BJ (cell line): Measurements from ENCODE around the gene MTHFD2L. TPM values are rescaled to one million over a fixed set of nuclear protein-coding genes. Genes with fewer than 3 reads are reported as not detected.

Experiments
- CTCF ChIA-PET: fragments of 350-600 bp; formaldehyde crosslinking; extraction: SDS; loops from one replicate; lab custom pipeline; 2021; ENCODE audit warnings: antibody characterized with exemption, inconsistent platforms; lab: Yijun Ruan, JAX
- POLR2A ChIA-PET: fragments of 300-600 bp; sonication (Branson Sonifier 250); formaldehyde crosslinking; extraction: SDS; loops from one replicate; lab custom pipeline; 2021; ENCODE audit warnings: antibody characterized with exemption; lab: Charles Lee
- DNase-seq: peaks from one replicate; pipeline ENCODE4 v3.0.0-alpha.2; 2011; ENCODE audit warnings: low read depth
- H3K27me3 ChIP-seq: 2 replicates; pipeline ENCODE4 v1.6.0; 2011; ENCODE audit warnings: low read length; ENCODE audit not compliant: control insufficient read depth, insufficient read depth
- H3K36me3 ChIP-seq: 2 replicates; pipeline ENCODE4 v1.5.1; 2011; ENCODE audit warnings: low read length; ENCODE audit not compliant: control insufficient read depth, insufficient read depth
- H3K4me3 ChIP-seq: 2 replicates; pipeline ENCODE4 v1.5.1; 2011; ENCODE audit warnings: low read depth, mild to moderate bottlenecking, control low read depth, low read length
- polyA plus RNA-seq: library from polyadenylated mRNA; depleted of rRNA; stranded (reverse); fragments of >200 nt; gene quantifications from 2 replicates; pipeline ENCODE4 v1.2.3, GENCODE V29; 2011
- TF ChIP-seq, protein P1 (sequence below): IDR thresholded peaks from 2 replicates; pipeline ENCODE4 v1.5.1; 2011; ENCODE audit warnings: low read depth, mild to moderate bottlenecking, control low read depth, inconsistent platforms, low read length, moderate library complexity; ENCODE audit not compliant: insufficient read depth

Gene MTHFD2L
- polyA plus RNA-seq, 1 experiment = 1.7 TPM

DNA sequence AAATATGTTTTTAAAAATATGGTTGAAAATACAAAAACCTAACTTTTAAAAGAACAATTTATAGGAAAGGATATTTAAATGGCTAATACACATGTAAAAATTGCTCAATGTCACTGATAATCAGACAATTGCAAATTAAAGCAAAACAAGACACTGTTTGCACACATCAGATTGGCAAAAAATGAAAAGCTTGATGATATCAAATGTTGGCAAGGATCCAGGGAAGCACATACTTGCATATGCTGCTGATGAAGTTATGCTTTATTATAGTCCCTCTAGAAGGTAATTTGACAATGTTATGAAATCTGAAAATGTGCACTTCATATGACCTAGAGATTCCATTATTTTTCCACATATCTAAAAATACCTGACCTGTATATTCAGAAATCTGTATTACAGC is 104.6 kb downstream of the MTHFD2L start:
- TF ChIP-seq, protein P1, sequence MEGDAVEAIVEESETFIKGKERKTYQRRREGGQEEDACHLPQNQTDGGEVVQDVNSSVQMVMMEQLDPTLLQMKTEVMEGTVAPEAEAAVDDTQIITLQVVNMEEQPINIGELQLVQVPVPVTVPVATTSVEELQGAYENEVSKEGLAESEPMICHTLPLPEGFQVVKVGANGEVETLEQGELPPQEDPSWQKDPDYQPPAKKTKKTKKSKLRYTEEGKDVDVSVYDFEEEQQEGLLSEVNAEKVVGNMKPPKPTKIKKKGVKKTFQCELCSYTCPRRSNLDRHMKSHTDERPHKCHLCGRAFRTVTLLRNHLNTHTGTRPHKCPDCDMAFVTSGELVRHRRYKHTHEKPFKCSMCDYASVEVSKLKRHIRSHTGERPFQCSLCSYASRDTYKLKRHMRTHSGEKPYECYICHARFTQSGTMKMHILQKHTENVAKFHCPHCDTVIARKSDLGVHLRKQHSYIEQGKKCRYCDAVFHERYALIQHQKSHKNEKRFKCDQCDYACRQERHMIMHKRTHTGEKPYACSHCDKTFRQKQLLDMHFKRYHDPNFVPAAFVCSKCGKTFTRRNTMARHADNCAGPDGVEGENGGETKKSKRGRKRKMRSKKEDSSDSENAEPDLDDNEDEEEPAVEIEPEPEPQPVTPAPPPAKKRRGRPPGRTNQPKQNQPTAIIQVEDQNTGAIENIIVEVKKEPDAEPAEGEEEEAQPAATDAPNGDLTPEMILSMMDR = no peak
- POLR2A ChIA-PET = no interaction called here
- DNase-seq = no peak
- CTCF ChIA-PET = interaction anchor here (1.6 kb wide), 1 partner anchor 33 kb away, joined by 3 read pairs; no protein-coding TSS in a partner anchor
- Histone ChIP-seq H3K27me3 (no peaks in the 10 kb centered on the region), H3K4me3 (no peak overlapping the region), H3K36me3 (no peaks in the 10 kb centered on the region)

DNA sequence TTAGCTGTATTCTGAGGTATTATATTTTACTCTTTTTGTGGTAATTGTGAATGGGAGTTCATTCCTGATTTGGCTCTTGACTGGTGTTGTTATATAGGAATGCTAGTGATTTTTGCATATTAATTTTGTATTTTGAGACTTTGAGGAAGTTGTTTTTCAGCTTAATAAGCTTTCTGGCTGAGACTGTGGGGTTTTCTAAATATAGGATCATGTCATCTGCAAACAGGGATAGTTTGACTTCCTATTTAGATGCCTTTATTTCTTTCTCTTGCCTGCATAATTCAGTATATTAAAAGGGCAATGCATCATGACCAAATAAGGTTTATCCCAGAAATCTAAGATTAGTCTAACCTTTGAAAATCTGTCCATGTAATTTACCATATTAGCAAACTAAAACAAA is 105.6 kb downstream of the MTHFD2L start:
- H3K36me3 ChIP-seq = no peaks in the 10 kb centered on the region
- TF ChIP-seq, protein P1 = no peak
- CTCF ChIA-PET = interaction anchor here (0.6 to 1.6 kb wide), 2 partner anchors 34 to 56 kb away, joined by 3 read pairs; no protein-coding TSS in a partner anchor

GRCh38 chr4:74266081-74266480 is 108.2 kb downstream of the MTHFD2L start:
- H3K27me3 ChIP-seq = no peaks in the 10 kb centered on the region
- TF ChIP-seq, protein P1 = no peak
- DNase-seq = no peak
- ChIA-PET POLR2A (no interaction called here), CTCF (interaction anchor here (0.7 to 1.6 kb wide), 3 partner anchors 35 to 38 kb away, joined by 3 to 5 read pairs (median 3); no protein-coding TSS in a partner anchor)
- no peak overlapping the region for H3K4me3 ChIP-seq
- no peaks in the 10 kb centered on the region for H3K36me3 ChIP-seq

More for the DNA sequence above, 105.6 kb downstream of the MTHFD2L start:
- Histone ChIP-seq H3K27me3 (no peaks in the 10 kb centered on the region), H3K4me3 (no peak overlapping the region)
- DNase-seq = no peak
- POLR2A ChIA-PET = no interaction called here

DNA sequence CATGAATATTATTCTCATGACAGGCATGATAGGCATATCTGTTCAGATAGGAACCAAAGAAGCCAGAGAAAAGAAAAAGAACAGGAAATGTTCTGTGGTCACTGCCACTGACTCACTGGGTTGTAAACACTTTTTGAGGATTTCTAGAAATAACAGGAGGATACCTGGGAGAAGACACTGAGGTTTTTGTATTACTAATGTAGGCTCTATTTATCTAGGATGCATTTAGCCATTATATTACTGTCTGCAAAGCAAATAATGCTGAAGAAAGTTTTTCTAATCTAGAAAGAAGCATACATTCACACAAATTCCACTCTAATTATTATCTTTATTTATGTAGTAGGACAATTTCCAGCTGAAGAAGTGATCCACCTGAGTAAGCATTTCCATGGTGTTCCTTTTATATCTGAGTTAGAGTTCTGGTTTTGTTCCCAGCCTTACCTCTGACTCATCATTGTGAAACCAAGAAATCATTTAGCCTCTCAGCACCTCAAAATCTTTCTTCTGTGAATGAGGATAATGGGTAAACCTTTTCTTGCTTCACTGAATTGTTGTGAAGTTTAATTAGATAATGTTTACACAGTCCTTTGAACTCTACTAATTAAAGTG is 110.2 kb downstream of the MTHFD2L start:
- POLR2A ChIA-PET = no interaction called here
- TF ChIP-seq, protein P1 = no peak
- peak; percentile 19 for DNase-seq
- no peak overlapping the region for H3K4me3 ChIP-seq
- CTCF ChIA-PET = no interaction called here
- H3K27me3 ChIP-seq = no peaks in the 10 kb centered on the region
- no peaks in the 10 kb centered on the region for H3K36me3 ChIP-seq

DNA sequence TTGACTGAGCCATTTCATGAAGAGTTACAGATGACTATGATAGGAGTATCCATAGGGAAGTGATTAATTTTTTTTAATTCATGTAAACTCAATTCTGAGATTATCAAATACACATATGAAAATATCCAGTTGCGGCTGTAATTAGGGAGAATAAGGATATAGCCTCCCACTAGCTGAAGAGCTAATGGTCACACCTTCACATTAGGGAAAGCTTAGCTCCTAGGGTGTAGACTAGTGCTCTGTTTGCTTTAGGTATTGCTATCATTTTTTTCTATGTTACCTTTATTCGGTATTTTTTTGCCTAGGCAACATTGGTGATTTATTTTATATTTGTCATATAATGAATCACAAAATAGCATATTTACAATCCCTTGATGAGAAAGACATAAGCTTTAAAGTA is 110.7 kb downstream of the MTHFD2L start:
- ChIA-PET POLR2A (no interaction called here), CTCF (no interaction called here)
- H3K36me3 ChIP-seq = no peaks in the 10 kb centered on the region
- TF ChIP-seq, protein P1 = no peak
- H3K4me3 ChIP-seq = no peak overlapping the region
- H3K27me3 ChIP-seq = no peaks in the 10 kb centered on the region
- no peak for DNase-seq
